GM19455 (cell line): ENCODE results near the gene PSMB4.
"Not testable (repeated sequence)": the region's sequence is repeated elsewhere in the genome, so short reads cannot be mapped to it uniquely, and the experiment has no call there.

Experiments used
- ATAC-seq: cut with Tn5 transposase; IDR thresholded peaks from one replicate; pipeline ENCODE4 v1.9.1; 2021; ENCODE audit not compliant: unreplicated experiment

The PSMB4 gene

DNA sequence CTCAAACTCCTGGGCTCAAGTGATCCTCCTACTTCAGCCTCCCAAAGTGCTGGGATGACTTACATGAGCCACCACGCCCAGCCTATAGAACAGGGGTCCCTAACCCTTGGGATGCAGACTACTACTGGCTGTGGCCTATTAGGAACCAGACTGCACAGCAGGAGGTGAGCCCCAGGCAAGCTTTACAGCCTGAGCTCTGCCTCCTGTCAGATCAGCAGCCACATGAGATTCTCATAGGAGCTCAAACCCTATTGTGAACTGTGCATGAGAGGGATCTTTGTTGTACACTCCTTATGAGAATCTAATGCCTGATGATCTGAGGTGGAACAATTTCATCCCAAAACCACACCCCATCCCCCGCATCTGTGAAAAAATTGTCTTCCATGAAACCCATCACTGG is 13.4 kb upstream of the PSMB4 start:
- no peak for ATAC-seq

- ATAC-seq: not testable (repeated sequence)
These were observed 8.9 kb upstream of the PSMB4 start for GRCh38 chr1:151390221-151391078.

GRCh38 chr1:151391079-151391563 is 8.3 kb upstream of the PSMB4 start:
- ATAC-seq: no peak

GRCh38 chr1:151393583-151393982 is 5.8 kb upstream of the PSMB4 start:
- ATAC-seq: no peak

DNA sequence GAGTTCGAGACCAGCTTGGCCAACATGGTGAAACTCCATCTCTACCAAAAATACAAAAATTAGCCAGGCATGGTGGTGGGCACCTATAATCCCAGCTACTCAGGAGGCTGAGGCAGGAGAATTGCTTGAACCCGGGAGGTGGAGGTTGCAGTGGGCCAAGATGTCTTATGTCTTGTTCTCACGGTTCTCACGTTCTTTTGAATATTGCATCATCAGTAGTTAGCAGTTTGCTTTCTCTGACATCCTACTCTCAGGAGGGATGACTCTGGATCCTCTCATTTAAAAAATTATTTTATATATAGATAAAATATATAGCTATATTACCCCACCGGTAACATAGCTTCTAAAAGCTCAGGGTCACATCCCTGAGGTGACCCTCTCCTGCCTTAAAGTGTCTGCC is 3.1 kb upstream of the PSMB4 start:
- ATAC-seq: not testable (repeated sequence)

- no peak for ATAC-seq
These were observed 1.9 kb downstream of the PSMB4 start for GRCh38 chr1:151401125-151401788.

GRCh38 chr1:151401860-151402259 is 2.5 kb downstream of the PSMB4 start:
- ATAC-seq: no peak

- no peak for ATAC-seq
These were observed 3.4 kb downstream of the PSMB4 start for GRCh38 chr1:151402764-151403163.

- no peak for ATAC-seq
These were observed 4.2 kb downstream of the PSMB4 start for GRCh38 chr1:151403612-151404011.

DNA sequence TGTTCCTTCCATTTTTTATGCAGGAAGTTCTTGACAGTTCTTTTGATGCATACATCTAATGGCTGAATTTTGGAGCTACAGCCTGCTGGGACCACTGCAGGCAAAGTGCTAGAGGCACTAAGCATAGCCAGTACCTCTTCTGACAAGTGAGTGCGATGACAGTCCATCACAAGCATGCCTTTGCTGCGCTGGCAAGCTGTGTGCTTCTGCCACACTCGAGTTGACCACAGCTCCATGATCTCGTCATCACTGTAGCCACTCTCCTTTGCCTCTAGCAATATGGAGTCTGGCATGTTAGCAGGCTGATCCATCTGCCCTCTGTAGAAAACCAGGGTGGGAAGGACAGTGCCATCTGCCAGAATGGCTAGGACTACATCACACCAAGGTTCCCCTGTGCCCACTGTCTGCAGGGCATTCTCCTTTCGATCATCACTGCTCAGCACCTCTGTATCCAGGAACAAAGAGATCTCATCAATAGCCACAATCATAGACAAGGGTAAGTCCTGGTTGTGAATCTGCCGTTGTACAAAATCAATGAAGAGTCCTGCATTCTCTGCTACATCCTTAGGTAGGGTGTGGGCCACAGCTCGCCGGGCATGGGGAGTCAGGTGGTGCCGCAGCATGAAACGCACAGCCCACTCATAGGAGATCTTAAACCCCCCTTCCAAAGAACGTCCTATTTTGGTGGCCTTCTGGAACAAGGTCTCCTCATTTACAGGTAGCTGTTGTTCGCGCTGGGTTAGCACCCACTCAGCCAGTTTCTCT is 6.0 kb downstream of the PSMB4 start:
- no peak for ATAC-seq

DNA sequence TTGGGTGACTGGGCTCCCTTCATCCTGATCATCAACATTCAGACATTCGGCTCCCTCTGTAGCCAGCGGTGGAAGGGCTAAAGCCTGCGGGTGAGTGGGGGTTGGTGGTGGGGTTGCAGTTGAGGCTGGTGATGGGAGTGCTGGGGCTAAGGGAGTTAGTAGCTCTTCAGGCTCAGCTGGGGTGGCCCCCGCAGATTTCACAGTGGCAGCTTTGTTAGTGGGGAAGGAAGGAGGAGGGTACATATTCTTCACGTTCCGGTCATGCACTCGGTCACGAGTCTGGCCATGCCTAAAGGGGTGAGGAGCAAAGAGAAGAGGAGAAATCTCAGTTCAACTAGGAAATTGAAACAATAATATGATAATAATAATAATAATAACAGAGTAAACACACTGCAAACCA is 6.8 kb downstream of the PSMB4 start:
- no peak for ATAC-seq

DNA sequence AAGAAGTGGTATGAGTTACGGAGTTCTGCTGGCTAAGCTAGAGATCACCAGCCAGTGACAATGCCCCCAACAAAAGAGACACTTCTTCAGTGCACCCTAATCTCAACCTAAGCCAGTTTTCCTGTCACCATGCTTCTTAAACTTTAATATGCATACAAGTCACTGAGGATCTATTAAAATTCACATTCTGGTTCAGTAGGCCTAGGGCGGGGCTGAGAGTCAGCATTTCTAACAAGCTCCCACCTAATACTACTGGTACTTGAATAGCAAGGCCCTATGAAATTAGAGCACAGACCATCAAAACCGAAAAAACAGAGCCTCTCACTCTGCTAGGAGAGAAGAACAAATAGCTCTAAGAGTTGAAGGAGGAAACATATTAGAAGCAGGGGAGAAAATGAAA is 7.9 kb downstream of the PSMB4 start:
- ATAC-seq: no peak

- no peak for ATAC-seq
These were observed 9.5 kb downstream of the PSMB4 start for GRCh38 chr1:151408891-151409290.

GRCh38 chr1:151411884-151412283 is 12.5 kb downstream of the PSMB4 start:
- ATAC-seq: no peak

GRCh38 chr1:151416231-151416630 is 16.9 kb downstream of the PSMB4 start:
- ATAC-seq: no peak

- no peak for ATAC-seq
These were observed 18.7 kb downstream of the PSMB4 start for GRCh38 chr1:151418081-151418480.

GRCh38 chr1:151419819-151420218 is 20.4 kb downstream of the PSMB4 start:
- no peak for ATAC-seq

DNA sequence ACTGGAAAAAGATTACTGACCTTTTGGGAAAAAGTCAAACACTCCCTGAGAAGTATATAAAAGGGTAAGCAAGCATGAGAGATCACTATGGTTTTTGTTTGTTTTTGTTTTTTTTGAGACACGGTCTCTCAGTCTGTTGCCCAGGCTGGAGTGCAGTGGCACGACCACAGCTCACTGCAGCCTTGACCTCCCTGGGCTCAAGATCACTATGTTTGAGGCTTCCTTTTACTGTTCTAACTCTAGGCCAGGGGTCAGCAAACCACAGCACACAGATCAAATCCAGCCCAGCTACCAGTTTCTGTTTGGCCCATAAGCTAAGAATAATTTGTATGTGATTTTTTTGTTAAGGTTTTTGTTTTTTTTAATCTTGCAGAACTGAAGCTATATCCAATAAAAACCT is 25.7 kb downstream of the PSMB4 start:
- ATAC-seq: no peak

DNA sequence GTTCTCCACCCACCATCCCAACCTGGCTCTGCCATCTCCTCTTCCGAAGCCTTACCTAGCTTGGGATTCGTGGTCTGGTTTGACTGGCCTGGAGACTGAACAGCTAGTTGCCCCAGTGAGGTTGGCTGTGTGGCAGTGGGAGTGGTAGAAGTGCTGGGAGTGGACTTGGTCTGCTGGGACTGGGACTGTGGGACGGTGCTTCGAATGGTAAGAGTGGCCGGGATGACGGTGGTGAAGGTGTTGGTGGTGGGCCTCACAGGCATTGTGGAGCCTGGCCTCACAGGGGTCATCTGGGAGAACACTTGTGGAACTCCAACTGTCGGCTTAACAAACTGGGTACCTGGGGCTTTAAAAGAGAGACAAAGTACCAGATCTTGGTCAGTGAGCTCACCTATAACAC is 28.7 kb downstream of the PSMB4 start:
- no peak for ATAC-seq

DNA sequence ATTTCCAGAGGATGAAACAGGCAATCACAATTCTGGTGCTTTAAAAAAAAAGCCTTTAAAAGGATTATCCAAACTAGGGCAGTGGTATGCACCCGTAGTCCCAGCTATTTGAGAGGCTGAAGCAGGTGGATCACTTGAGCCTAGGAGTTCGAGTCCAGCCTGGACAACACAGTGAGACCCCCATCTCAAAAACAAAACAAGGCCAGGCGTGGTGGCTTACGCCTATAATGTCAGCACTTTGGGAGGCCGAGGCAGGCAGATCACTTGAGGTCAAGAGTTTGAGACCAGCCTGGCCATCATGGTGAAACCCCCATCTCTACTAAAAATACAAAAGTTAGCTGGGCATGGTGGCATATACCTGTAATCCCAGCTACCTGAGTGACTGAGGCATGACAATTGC is 34.5 kb downstream of the PSMB4 start:
- ATAC-seq: not testable (repeated sequence)

DNA sequence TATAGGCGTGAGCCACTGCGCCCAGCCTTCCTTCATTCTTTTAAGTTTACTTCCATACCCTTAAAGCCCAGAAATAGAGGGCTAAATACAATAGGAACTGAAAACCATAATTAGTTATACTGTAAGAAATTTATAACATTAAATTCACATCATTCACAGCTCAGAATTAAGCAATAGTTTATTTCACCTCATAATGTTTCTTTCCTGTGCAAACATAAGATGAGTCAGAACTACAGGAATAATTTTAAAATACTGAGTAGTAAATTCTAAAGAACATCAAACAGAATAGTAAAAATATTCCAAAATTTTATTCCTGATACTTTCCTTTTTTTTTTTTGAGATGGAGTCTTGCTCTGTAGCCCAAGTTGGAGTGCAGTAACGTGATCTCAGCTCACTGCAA is 35.8 kb downstream of the PSMB4 start:
- ATAC-seq: no peak

GRCh38 chr1:151436985-151437384 is 37.6 kb downstream of the PSMB4 start:
- no peak for ATAC-seq
